ENCODE results near the gene CLSTN1.

DNA sequence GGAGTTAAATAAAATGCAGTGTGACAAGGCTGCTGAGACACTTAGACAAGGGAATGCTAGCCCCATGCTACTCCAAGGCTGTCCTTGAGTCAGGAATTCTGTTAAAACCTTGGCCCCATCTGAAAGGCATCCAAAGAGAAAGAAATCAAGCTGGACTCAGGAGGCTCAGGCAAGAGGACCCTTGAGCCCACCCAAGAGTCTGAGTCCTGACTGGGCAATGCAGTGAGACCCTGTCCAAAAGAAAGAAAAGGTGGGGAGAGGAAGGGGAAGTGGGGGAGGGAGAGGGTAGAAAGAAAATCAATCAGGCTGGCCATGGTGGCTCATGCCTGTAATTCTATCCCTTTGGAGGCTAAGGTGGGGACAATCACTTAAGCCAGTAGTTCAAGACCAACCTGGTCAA, 26.7 kb downstream of the CLSTN1 start:
- TF ChIP-seq, protein P1, sequence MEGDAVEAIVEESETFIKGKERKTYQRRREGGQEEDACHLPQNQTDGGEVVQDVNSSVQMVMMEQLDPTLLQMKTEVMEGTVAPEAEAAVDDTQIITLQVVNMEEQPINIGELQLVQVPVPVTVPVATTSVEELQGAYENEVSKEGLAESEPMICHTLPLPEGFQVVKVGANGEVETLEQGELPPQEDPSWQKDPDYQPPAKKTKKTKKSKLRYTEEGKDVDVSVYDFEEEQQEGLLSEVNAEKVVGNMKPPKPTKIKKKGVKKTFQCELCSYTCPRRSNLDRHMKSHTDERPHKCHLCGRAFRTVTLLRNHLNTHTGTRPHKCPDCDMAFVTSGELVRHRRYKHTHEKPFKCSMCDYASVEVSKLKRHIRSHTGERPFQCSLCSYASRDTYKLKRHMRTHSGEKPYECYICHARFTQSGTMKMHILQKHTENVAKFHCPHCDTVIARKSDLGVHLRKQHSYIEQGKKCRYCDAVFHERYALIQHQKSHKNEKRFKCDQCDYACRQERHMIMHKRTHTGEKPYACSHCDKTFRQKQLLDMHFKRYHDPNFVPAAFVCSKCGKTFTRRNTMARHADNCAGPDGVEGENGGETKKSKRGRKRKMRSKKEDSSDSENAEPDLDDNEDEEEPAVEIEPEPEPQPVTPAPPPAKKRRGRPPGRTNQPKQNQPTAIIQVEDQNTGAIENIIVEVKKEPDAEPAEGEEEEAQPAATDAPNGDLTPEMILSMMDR (IDR thresholded peaks at IDR 0.05) = no peak
- TF ChIP-seq POLR2A (IDR thresholded peaks at IDR 0.05) = no peak
